ENCODE results near the gene MYT1.
"Not testable (repeated sequence)": the region's sequence is repeated elsewhere in the genome, so short reads cannot be mapped to it uniquely, and the experiment has no call there.

The MYT1 gene

DNA sequence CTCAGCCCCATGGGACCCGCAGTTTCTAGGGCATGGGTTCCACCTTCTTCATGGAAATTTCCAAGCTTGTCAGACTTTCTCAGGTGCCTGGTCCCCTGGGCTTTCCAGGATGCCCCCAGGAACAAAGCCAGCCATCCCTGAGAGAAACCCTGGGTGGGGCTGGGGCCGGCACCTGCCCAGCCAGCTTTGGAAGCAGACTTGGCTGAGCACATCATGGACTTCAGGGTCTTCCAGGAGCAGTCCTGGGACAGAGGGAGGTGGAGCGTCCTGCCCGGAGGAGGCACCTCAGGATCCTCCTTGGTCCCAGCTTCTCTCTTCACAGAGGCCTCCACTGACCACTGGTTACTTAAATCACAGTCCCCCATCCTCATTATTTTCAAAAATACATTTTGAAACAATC is 13.5 kb downstream of the MYT1 start:
- TF ChIP-seq, protein P1, sequence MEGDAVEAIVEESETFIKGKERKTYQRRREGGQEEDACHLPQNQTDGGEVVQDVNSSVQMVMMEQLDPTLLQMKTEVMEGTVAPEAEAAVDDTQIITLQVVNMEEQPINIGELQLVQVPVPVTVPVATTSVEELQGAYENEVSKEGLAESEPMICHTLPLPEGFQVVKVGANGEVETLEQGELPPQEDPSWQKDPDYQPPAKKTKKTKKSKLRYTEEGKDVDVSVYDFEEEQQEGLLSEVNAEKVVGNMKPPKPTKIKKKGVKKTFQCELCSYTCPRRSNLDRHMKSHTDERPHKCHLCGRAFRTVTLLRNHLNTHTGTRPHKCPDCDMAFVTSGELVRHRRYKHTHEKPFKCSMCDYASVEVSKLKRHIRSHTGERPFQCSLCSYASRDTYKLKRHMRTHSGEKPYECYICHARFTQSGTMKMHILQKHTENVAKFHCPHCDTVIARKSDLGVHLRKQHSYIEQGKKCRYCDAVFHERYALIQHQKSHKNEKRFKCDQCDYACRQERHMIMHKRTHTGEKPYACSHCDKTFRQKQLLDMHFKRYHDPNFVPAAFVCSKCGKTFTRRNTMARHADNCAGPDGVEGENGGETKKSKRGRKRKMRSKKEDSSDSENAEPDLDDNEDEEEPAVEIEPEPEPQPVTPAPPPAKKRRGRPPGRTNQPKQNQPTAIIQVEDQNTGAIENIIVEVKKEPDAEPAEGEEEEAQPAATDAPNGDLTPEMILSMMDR (IDR thresholded peaks at IDR 0.05; ENCODE audit: extremely low read depth, missing control alignments), result no peak
- no peak for DNase-seq (ENCODE audit: low spot score)

DNA sequence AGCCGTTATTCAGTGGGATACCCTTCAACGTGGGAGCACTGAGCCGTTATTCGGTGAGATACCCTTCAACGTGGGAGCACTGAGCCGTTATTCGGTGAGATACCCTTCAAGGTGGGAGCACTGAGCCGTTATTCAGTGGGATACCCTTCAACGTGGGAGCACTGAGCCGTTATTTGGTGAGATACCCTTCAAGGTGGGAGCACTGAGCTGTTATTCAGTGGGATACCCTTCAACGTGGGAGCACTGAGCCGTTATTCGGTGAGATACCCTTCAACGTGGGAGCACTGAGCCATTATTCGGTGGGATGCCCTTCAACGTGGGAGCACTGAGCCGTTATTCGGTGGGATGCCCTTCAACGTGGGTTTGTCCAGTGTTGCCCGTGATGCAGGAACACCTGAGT is 14.7 kb downstream of the MYT1 start:
- not testable (repeated sequence) for DNase-seq (ENCODE audit: low spot score)

DNA sequence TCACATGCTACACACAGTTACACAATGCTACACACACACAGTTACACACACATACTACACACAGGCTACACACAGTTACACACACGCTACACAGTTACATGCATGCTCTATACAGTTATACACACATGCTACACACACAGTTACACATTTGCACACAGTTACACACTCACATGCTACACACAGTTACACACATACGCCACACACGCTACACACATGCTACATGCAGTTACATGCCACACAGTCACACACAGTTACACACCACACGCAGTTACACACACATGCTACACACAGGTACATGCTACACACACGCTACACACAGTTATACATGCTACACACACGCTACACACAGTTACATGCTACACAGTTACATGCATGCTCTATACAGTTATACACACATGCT is 15.6 kb downstream of the MYT1 start:
- no peak for DNase-seq (ENCODE audit: low spot score)
- TF ChIP-seq, protein P1 (IDR thresholded peaks at IDR 0.05; ENCODE audit: extremely low read depth, missing control alignments), result no peak

DNA sequence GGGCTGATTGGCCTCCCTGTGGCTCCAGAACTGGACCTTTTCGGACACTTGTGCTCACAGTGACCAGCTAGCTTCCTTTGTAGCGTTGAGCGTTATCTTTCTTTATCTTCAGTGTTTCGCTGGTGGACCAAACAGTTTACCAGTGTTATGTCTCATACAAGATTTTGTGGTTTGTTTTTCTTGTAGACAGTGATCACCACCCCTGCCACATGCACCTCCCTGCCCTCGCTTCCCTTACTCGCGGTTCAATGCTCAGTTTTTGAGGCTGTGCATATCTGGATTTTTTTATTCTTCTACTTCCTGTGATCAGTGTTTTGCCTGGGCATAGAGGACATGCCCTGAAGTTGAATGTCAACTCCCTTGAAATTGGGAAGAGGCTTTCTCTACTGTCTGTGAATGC is 16.4 kb downstream of the MYT1 start:
- TF ChIP-seq, protein P1 (IDR thresholded peaks at IDR 0.05; ENCODE audit: extremely low read depth, missing control alignments), result no peak
- DNase-seq (ENCODE audit: low spot score), result no peak

DNA sequence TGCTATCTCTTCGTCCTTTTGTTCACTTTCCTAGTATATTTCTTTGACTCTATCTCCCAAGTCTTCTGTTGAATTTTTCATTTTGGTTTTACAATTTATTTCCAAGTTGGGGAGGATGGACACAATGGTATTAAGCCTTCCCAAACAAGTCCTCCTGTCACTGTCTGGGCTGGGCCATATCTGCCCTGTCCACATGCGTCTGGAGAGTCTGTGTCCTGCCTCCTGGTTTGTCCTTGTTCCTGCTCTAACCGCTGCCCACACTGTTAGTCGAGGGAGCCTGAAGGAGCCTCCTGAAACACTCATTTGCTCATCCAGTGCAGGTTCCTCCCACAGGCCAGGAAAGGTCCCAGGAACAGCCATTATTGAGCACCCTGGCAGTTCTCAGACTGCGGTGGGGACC is 17.1 kb downstream of the MYT1 start:
- DNase-seq (ENCODE audit: low spot score), result no peak
- TF ChIP-seq, protein P1 (IDR thresholded peaks at IDR 0.05; ENCODE audit: extremely low read depth, missing control alignments), result no peak

DNA sequence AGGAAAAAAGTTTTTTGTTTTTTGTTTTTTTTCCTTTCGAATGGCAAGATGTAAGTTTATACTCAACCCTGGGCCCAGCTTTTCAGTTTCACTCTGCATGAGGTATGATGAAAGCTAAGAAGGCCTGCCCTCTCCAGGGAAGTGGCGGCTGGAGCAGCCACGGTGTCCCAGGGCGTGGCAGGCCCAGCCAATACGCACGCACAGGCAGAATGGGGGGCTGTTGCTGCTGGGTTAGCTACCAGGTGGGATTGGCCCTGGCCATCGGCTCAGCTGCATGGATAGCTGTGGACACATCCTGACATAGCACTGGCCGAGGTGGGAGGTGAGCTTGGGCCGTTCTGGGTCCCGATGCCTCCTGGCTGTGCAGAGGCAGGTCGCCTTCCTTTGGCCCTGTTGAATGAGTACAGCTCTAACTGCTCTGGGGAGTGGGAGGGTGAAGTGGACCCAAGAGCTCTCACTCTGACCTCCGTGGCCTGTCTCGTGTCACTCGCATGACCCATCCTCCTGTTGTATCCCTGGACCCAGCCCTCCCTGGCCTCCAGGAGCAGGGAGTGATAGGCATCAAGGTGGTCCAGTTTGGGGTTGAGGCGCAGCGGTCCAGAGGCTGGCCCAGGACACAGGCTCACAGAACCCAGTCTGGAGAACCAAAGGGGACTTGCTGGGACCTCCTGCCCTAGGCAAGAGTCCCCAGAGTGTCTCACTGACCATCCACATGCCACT is 18.1 kb downstream of the MYT1 start:
- DNase-seq (ENCODE audit: low spot score), result no peak
- TF ChIP-seq, protein P1 (IDR thresholded peaks at IDR 0.05; ENCODE audit: extremely low read depth, missing control alignments), result no peak

DNA sequence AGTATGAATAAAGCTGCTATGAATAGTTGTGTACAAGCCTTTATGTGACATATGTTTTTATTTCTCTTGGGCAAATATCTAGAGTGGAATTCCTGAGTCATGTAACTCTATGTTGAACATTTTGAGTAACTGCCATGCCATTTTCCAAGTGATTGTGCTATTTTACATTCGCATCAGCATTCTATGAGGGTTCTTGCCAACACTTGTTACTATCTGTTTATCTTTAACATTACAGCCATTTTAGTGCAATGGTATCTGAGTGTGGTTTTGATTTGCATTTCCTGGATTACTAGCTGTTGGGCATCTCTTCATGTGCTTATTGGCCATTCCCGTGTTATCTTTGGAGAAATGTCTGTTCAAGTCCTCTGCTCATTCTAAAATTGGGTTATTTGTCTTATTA is 19.1 kb downstream of the MYT1 start:
- DNase-seq (ENCODE audit: low spot score), result no peak

More for the DNA sequence above, 19.1 kb downstream of the MYT1 start:
- TF ChIP-seq, protein P1 (IDR thresholded peaks at IDR 0.05; ENCODE audit: extremely low read depth, missing control alignments), result no peak
